Nephron progenitor cell (in vitro differentiated cells): ENCODE results near the gene CTDSPL.

Experiments
- DNase-seq: peaks from one replicate; pipeline ENCODE4 v3.0.0; 2021
- H3K27ac Mint-ChIP-seq: 2 replicates; pipeline ENCODE4 v1.8.0; 2021; ENCODE audit warnings: mild to moderate bottlenecking, moderate library complexity, mixed read lengths
- H3K27me3 Mint-ChIP-seq: 2 replicates; pipeline ENCODE4 v1.8.0; 2021; ENCODE audit warnings: mild to moderate bottlenecking, low read depth, mixed read lengths; ENCODE audit not compliant: poor library complexity
- H3K36me3 Mint-ChIP-seq: 2 replicates; pipeline ENCODE4 v1.8.0; 2021; ENCODE audit warnings: low read depth, mixed read lengths
- H3K4me1 Mint-ChIP-seq: 2 replicates; pipeline ENCODE4 v1.8.0; 2021; ENCODE audit warnings: mixed read lengths
- H3K4me3 Mint-ChIP-seq: 2 replicates; pipeline ENCODE4 v1.8.0; 2021; ENCODE audit warnings: mild to moderate bottlenecking, moderate library complexity, mixed read lengths
- H3K9me3 Mint-ChIP-seq: 2 replicates; pipeline ENCODE4 v1.8.0; 2021; ENCODE audit warnings: mild to moderate bottlenecking, moderate library complexity, mixed read lengths
- TF ChIP-seq, protein P1 (sequence below): fragments of 200-600 bp; sonication (generic); IDR thresholded peaks from 2 replicates; pipeline ENCODE4 v1.5.0; 2021; ENCODE audit warnings: antibody characterized with exemption

CTDSPL gene

DNA sequence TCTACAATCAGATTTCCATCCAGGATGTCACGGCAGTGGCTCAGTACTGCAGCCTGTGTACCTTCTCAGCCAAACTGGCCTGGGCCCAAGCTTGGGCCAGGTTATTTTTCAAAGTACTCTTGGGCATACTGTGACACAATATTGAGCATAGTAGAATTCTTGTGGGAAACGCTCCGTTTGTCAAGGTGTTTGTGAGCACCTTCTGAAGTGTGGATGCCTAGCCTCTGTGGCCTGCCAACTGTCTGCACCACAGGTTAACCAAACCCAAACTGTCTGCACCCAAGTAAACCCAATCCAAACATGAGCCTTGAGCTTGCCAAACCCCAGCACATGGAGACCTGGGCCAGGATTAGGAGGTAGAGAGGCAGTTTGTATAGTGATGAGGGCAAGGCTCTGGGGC lies 25.4 kb downstream of the CTDSPL start:
- H3K27ac Mint-ChIP-seq = no peak overlapping the region
- DNase-seq = no peak
- no peaks in the 10 kb centered on the region for H3K36me3 Mint-ChIP-seq
- H3K4me1 Mint-ChIP-seq = peaks cover 34% of the 10 kb centered on the region
- TF ChIP-seq, protein P1, sequence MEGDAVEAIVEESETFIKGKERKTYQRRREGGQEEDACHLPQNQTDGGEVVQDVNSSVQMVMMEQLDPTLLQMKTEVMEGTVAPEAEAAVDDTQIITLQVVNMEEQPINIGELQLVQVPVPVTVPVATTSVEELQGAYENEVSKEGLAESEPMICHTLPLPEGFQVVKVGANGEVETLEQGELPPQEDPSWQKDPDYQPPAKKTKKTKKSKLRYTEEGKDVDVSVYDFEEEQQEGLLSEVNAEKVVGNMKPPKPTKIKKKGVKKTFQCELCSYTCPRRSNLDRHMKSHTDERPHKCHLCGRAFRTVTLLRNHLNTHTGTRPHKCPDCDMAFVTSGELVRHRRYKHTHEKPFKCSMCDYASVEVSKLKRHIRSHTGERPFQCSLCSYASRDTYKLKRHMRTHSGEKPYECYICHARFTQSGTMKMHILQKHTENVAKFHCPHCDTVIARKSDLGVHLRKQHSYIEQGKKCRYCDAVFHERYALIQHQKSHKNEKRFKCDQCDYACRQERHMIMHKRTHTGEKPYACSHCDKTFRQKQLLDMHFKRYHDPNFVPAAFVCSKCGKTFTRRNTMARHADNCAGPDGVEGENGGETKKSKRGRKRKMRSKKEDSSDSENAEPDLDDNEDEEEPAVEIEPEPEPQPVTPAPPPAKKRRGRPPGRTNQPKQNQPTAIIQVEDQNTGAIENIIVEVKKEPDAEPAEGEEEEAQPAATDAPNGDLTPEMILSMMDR = no peak
- H3K9me3 Mint-ChIP-seq = no peaks in the 10 kb centered on the region
- H3K27me3 Mint-ChIP-seq = peaks cover under 1% of the 10 kb centered on the region
- no peak overlapping the region for H3K4me3 Mint-ChIP-seq

DNA sequence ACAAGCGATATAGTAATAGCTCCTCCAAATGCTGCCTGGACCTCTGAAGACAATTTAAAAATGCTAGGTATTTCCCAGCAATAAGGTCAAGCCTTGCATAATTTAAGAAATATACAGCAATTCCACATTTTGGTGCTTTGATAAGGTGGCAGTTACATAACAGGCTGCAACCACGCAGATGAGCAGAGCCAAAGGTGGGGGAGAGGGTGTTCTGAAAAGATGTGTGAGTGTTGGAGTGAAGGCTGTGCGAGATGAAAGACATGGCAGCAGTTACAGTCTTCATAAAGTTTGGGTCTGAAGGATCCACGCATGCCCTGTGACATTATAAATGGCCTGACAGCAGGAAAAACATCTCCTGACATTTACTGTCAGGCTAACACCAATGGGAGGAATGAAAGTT lies 26.1 kb downstream of the CTDSPL start:
- no peaks in the 10 kb centered on the region for H3K36me3 Mint-ChIP-seq
- no peak for DNase-seq
- no peaks in the 10 kb centered on the region for H3K27me3 Mint-ChIP-seq
- H3K27ac Mint-ChIP-seq = peak overlapping the region; percentile 71
- TF ChIP-seq, protein P1 = no peak
- H3K9me3 Mint-ChIP-seq = no peaks in the 10 kb centered on the region
- no peak overlapping the region for H3K4me3 Mint-ChIP-seq
- peaks cover 41% of the 10 kb centered on the region for H3K4me1 Mint-ChIP-seq

DNA sequence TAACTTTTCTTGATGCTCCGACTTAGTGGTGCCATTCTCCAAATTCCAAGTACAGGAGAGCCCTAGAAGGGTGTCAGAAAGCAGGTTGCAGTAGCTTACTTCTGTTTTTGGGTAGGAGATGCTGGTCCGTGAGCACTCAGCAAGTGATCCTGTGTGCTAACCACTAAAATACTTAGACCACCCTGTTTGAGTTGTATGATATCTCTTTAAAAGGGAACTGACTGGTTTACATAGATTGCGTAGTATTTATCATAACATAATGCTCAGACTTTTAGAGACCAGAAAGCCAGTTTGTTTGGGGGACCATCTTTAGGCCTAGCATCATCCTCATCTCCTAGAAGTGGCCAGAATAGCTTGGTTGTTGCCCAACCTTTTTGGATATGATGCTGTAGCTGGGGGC lies 26.7 kb downstream of the CTDSPL start:
- Mint-ChIP-seq H3K4me3 (no peak overlapping the region), H3K27me3 (no peaks in the 10 kb centered on the region), H3K36me3 (peaks cover 2% of the 10 kb centered on the region), H3K9me3 (no peaks in the 10 kb centered on the region), H3K4me1 (peaks cover 47% of the 10 kb centered on the region), H3K27ac (no peak overlapping the region)
- DNase-seq = no peak
- TF ChIP-seq, protein P1 = no peak

DNA sequence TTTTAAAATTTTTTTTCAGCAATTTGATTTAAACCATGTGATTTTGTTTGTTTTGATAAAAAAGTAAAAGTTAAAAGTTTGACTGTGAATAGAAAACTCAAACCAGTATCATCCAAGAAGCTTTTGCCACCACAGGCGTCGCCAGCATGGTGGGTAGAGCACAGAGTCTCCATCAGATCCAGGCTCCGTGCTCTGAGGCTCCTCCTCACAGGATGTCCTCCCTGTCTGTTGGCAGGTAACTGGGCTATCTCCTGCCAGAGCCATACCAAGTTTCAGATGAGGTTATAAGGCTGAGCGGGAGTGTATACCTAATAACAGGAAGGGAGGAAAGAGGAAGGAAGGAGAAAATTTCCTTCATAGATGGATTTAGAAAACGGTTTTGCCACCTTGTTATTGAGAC lies 28.8 kb downstream of the CTDSPL start:
- peak overlapping the region; percentile 55 for H3K27ac Mint-ChIP-seq
- no peak overlapping the region for H3K4me3 Mint-ChIP-seq
- peaks cover 19% of the 10 kb centered on the region for H3K36me3 Mint-ChIP-seq
- no peak for DNase-seq
- no peaks in the 10 kb centered on the region for H3K27me3 Mint-ChIP-seq
- H3K9me3 Mint-ChIP-seq = peaks cover 14% of the 10 kb centered on the region
- TF ChIP-seq, protein P1 = no peak
- peaks cover 48% of the 10 kb centered on the region for H3K4me1 Mint-ChIP-seq

DNA sequence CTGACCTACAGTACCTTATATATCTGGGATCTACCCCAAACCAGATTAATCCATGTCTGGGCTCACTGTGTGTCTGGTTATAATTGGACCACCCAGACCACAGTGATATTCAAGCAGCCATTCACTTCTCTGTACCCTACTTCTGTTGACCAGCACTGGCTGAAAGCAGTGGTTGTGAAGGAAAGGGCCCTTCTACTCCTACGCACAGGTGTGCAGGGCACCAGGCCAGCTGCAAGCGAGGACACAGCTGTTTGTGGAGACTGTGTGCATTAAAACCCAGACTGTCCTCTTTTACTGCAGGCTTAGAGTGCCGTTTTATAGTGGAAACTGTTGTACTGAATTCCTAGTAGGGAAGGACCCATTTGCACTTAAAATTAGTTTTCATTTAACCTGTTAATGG lies 29.5 kb downstream of the CTDSPL start:
- H3K9me3 Mint-ChIP-seq = peaks cover 14% of the 10 kb centered on the region
- TF ChIP-seq, protein P1 = no peak
- H3K4me3 Mint-ChIP-seq = no peak overlapping the region
- no peaks in the 10 kb centered on the region for H3K27me3 Mint-ChIP-seq
- H3K4me1 Mint-ChIP-seq = peaks cover 50% of the 10 kb centered on the region
- no peak for DNase-seq
- peaks cover 19% of the 10 kb centered on the region for H3K36me3 Mint-ChIP-seq
- H3K27ac Mint-ChIP-seq = peak overlapping the region; percentile 55

DNA sequence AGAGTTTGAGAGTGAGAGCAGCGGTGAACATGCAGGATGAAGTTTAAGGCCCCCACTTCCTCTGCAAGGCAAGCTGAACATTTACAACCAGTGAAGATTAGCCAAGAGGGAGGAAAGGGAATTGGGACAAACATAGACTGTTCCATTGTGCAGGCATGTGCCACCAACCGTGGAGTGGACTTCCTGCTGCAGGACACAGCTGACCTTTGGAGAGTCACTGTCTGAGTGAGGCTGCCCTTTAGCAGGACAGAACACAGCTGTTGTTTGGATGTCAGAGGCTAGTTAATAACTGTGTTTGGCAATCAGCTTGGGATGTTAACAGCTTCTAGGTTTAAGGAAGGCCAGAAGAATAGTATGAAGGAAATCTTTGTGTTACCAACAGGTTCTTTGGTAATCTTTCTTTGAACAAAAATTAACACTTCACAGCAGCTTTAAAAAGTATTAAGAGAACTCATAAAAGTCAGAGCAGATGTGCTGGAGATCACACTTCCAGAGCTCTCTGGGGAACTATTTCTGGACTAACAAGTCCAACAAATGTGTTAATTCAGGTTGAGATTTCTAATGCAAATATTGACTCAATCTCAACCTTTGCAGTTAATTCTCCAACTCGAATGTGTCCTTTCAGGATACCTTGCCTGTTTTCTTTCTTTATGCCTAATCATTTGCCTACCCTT lies 31.4 kb downstream of the CTDSPL start:
- Mint-ChIP-seq H3K27ac (peak overlapping the region; percentile 92), H3K9me3 (peaks cover 14% of the 10 kb centered on the region), H3K27me3 (no peaks in the 10 kb centered on the region), H3K36me3 (peaks cover 19% of the 10 kb centered on the region), H3K4me3 (peak overlapping the region; percentile 37), H3K4me1 (peaks cover 47% of the 10 kb centered on the region)
- peak; percentile 43 for DNase-seq
- TF ChIP-seq, protein P1 = no peak
